Measurements from ENCODE around the gene MYL7.
"Not testable (repeated sequence)": the region's sequence is repeated elsewhere in the genome, so short reads cannot be mapped to it uniquely, and the experiment has no call there.

Gene MYL7, protein sequence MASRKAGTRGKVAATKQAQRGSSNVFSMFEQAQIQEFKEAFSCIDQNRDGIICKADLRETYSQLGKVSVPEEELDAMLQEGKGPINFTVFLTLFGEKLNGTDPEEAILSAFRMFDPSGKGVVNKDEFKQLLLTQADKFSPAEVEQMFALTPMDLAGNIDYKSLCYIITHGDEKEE

DNA sequence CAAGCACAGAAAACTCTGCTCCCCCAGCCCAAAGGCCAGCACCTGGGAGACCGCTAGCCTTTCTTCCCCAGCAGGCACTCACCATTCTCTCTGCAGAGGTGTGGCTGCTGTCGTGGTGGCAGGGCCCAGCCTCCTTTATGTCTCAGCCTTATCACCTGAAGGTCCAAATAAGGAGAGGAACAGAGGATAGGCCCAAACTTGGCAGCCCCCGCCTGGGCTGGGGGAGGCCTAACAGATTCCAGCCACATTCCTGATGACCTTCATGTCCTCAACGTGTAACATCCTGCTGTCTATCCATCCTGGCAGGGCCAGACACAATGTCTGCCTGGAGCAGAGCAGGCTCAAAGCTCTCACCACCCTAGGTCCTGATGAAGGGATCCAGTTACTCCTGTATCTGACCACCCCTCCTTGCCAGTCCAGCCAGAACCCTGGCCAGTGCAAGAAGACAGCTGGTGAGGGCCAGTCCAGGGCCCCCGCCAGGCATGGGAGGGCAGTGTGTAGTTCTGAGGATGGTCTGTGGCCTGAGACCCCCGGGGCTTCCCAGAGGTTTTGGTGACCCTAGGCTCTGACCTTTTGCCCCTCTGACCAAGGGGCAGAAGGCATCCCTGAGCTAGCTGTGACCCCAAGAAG is at the start of gene MYL7:
TSS of gene MYL7 (minus strand) at position 112 of the 630 bp plus-strand sequence. CDS start at position 85, 27 bp downstream.
- DNase-seq: no peak

DNA sequence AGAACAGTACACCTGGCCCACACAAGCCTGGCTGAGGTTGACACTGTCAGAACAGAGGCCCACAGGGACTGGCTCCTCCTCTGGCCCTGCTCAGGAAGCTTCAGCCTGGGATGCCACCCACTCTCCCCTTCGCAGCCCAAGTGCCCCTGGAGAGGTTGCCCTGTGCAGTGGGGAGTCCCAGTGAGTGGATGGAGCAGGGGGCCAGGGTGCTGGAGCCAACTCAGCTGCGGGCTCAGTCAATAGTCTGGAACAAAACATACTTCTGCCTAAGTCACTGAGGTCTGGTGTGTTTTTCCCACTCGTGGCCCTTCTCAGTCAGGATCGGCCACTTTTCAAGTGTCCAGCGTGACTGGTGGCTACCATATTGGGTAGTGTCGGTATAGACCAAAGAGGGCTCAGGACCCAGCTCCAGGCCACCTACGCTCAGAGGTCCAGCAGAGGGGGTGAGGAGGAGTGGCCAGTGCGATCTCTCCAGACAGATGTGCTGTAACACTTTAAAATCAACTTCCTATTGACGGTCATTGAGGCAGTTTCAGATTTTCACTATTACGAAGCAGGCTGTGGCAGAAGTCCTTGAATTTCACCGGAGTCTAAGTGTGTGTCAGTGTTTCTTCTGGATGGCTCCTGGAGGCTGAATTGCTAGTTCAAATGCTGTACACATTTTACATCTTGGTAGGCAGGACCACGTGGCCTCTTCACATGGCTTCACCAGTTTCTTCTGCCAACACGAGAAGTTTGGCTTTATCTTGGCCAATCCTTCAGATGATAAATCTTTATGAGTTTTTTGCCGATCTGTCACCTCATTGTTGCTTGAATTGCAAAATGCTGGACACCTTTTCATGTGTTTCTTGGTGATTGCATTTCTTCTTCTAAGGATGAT is 49.1 kb upstream of the MYL7 start:
- no peak for DNase-seq

DNA sequence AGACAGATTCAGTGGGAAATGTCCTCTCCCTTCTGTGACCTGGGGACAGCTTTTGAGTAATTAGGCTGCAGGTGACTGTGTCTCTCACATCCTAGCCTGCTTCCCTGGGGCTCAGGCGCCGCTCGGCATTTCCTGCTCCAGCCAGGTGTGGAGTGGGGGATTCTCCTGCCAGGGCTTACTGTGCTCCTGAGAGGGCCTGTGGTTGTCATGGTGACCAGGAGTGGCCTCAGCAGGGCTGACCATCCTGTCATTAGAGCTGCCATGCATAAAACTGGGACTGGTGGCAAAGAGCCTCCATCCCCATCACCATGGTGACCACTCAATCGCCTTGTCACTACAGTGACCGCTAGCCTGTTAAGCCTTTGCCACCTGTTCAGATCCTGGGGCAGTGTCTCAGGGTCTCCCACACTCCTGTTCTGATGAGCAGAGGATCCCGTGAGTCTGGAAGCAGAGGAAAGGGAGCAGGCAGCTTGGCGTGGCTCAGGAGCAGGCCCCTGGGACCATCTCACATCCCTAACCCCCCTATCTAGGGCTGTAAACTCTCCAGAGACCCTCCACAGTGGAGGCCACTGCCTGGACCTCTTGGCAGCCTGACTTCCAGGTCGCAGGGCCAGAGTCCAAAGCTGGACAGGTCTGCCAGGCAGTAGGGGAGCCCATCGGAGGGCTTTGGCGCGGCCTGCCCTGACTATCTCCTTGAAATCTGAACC is 48.3 kb upstream of the MYL7 start, which contains the start of gene GCK:
TSS of gene GCK (minus strand) at position 154 of the 707 bp plus-strand sequence. CDS start 486 bp downstream, outside the sequence.
- no peak for DNase-seq

DNA sequence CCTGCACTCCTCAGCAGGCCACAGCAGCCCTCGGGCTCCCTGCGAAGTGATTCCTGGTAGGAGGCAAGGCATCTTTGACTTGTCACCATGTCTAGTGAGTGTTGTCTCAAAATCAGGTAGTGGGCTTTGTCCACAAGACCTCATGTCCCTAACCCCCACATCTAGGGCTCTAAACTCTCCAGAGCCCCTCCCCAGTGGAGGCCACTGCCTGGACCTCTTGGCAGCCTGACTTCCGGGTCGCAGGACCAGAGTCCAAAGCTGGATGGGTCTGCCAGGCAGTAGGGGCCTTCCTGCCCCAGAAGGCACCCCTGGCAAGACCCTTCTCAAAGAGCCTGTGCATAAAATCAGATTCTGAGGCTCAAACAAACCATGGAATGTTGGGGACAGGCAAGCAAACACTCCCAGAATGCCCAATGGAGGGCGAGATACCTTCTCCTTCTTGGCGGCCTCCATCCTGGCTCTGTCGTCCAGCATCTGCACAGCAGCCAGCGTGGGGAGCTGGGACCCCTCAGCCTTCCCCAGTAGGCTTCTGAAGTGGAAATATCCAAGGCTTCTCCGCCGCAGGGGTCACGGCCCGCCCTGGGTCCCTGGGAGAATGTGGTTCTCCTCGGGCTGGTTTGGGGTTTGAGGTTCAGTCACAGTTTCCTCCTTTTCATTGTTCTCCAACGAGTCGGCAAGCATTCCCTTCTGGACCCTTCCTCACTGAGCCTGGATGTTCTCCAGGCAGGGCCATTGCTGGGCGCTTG is 47.5 kb upstream of the MYL7 start:
- DNase-seq: no peak

DNA sequence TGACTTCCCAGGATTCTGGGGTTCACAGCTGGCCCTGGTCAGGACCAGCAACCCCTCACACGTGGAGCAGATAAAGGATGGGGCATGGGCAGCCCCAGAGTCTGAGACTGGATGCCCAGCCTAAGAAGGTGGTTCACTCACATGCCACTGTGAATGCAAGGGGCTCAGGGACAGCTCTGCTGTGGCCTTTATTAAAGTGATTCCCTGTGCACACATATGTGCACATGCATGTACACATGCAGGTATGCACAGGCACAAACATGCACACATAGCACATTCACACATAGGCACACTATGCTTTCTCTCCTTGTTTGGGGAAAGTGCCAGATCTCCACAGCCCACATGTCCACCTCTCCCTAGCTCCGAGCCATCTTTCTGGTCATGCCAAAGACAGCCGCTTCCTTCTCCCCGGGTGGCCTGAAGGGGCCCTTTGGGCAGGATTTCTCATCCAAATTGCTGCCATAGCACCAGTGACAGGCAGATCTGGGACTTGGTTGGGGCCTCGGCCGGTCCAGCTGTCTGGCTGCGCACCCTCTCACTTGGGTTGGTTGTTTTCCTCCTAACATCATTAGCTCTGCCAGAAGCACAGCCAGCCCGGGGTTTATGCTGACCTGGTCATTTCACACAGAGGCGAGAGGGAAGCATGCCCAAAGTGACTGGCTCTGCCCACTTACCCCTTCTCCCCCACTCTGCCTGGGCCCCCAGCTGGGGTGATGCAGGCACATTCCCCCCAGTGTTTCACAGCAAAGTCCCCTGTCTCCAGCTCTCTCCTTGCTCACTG is 46.7 kb upstream of the MYL7 start:
- DNase-seq: no peak

DNA sequence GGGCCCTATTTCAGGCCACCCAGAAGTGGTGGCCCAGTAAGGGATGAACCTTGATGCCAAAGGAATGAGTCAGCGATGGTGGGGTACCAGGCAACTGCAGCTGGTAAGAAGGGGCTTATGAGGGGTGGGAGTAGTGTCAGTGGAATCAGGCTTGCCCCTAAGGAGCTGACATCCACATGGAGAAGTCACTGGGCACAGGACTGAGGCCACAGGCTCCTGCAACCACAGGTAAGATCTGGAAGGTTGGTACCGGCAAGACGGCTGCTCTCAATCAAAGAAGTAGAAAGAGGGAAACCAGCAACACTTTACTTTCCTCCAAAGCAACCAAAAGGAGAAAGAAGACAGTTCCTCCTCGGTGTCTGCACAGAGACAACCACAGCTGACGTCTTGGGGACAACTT is 45.6 kb upstream of the MYL7 start:
- no peak for DNase-seq

DNA sequence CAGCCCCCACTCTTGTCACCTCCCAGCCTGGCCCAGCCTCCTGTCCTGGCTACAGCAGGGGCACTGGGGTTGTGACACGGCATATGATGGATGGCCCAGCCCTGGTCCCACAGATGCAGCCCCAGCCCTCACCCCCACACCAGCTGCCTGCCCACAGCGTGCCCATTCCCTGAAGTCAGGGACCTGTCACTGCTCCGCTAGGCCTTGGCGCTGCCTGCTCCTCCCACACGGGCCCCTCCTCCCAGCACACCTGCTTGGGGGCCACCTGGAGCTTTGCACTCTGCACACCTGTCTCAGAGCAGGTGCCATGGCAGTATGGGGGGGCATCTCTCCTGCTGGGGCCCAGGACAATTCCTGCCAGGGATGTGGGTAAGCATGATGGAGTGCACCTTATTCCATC is 44.6 kb upstream of the MYL7 start:
- no peak for DNase-seq

DNA sequence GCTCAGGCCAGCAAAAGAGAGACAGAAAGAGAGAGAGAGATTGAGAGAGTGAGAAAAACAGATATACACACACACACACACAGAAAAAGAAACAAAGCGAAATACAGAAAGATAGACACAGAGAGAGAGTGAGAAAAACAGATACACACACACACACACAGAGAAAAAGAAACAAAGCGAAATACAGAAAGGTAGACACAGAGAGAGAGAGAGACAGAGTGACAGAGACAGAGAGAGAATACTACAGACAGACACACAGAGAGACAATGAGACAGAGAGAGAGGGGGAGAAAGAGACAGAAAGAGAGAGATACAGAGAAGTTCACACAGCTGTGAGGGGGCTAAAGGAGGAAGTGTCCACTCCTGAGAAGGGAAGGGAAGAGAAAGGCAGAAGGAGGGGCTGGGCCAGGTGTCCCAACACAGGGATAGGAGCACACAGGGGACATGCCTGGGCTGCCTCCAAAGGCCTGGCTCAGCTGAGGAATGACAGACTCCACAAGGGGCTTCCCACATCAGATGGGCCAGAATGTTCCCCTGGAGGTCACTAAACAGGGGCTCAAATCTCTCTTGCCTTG is 43.8 kb upstream of the MYL7 start:
- DNase-seq: no peak

DNA sequence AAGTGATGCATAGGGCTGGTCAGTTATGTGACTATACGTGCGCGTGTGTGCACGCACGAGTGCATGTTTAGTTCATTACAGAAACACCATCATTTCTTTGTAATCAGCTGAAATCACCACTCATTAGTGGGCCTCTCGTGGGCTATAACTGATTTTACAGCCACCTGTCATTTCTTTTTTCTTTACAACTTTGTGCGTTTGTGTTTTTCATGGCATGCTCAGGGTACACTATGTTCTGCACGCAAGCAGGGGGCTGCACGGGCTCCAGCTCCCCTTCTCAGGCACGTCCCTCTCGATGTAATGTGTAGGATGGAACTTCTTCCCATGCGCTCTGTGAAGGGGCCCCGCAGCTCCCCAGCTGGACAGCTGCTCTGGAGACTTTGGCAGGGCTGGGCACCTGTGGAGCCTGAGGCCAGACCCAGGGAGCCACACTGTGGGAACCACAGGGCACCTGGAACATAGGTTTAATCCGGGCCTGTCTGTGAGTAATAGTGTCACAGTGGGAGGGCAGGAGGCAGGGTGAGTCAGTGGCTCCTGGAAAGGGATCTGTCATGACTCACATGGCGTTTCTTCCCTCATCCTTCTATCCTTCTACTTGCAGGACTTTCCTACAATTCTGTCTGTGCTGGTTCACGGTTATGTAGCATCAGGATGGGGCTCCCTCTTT is 43.2 kb upstream of the MYL7 start:
- no peak for DNase-seq

DNA sequence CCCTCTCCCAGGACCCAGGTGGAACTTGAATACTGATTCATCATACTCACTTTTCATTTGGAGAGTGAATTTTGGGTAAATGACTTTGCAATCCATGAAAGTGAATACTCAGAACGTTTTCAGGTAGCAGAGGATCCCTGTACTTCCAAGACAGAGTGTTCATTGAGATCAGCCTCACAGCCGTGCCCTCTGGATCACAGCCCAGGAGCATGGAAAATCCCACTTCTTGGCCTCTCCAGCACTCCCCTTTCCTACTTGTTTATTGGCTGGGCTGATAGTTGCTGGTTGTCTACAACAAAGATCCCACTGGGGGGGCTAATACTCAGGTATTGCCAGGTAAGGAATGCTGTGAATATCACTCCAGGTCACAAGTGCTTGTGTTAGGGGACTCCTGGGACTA is 42.3 kb upstream of the MYL7 start:
- no peak for DNase-seq

DNA sequence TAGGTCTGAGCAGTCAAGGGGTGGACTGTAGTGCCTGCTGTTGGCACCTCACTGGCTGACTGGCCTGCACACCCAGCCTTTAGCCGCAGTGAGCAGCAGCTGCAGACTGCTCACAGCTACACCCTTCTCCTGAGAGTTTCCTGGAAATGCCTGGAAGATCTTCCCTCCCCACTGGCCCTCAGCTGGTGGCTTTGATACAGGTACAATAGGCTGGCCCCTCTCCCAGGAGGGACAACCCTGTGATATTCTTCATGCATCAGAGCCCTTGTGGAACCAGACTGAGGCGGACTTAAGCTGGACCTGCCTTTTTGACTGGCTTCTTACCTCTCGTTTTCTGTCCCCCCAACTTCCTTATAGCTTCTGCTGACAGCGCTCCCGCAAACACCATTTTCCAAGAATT is 41.7 kb upstream of the MYL7 start:
- no peak for DNase-seq

DNA sequence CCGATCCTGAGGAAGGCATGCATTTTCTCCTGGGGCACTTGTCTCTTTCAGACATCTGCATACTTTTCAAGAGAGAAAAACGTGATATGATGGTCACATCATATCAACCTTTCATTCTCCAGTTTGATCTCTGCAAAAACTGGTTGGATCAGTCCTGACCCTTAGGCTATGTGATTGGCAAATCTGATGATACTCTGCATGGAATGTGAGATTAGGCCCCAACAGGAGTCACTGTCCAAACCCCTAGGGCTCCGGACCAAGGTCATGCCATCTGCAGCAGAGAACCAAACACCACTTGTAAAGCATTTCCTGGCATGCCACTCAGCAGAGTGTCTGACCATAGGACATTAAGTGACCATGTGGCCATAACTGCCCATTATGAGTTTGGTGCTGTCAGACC is 39.5 kb upstream of the MYL7 start:
- no peak for DNase-seq

DNA sequence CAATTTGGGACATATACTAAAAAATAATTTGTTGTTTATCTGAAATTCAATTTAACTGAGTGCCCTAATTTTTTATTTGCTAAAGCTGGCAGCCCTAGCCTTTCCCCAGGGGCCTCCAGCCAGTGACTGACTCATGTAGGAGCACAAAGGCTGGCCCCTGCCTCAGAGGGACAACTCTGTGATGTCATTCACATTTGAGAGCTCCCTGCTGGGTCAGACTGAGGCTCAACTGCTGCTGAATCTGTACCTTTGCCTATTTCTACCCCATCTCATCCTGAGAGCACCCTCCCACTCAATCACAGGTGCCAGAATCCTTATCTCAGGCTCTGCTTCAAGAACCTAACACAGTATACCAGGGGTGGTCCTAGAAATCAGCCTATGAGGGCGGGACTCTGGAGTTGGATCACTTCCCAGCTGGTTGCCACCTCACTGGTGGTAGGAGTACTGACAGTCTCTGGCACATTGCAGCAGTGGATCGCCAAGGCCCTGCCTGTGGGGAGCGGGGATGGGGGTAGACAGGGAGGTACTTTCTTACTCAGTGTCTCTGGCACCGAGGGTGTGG is 36.5 kb upstream of the MYL7 start:
- no peak for DNase-seq

DNA sequence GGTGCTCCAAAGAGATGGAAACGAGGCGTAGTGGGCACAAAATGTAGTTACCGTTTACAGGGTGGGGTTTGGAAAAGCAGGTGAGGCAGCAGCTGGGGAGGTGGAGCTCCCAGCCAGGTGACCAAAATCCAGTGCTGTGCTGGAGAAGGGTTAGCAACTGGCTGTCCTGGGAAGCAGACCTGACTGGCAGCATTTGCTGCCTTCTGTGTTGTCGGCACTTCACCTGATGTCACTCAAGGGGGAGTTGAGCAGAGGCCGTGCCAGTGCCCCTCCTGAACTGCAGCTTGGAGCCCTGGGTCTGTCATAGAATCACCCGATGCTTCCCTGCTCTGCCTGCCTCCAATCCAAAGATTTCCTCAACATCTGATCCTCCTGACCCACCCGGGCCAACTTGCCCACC is 35.4 kb upstream of the MYL7 start:
- DNase-seq: no peak

DNA sequence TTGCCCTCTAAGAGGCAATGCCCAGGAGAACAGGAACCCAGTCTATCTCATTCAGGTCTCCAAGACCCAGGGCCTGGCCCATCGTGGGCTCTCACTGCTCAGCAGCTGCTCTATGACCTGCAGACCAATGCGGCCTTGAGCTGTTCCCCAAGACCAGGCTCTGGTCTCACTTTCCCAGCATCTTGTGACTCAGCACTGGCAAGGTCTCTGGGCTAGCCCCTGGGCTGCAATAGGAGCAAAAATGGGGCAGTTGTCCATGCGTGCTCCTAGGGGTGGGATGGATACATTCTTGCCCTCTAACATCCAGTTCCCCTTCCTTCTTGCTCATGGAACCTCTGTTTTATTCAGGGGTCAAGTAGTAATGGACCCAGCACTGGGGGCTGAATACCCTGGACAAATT is 34.6 kb upstream of the MYL7 start:
- no peak for DNase-seq

DNA sequence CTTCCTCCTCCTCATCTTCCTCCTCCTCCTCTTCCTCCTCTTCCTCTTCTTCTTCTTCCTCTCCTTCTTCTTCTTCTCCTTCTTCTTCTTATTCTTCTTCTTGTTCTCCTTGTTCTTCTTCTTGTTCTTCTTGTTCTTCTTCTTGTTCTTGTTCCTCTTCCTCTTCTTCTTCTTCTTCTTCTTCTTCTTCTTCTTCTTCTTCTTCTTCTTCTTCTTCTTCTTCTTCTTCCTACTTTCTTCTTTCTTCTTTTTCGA is 33.5 kb upstream of the MYL7 start:
- DNase-seq: not testable (repeated sequence)

DNA sequence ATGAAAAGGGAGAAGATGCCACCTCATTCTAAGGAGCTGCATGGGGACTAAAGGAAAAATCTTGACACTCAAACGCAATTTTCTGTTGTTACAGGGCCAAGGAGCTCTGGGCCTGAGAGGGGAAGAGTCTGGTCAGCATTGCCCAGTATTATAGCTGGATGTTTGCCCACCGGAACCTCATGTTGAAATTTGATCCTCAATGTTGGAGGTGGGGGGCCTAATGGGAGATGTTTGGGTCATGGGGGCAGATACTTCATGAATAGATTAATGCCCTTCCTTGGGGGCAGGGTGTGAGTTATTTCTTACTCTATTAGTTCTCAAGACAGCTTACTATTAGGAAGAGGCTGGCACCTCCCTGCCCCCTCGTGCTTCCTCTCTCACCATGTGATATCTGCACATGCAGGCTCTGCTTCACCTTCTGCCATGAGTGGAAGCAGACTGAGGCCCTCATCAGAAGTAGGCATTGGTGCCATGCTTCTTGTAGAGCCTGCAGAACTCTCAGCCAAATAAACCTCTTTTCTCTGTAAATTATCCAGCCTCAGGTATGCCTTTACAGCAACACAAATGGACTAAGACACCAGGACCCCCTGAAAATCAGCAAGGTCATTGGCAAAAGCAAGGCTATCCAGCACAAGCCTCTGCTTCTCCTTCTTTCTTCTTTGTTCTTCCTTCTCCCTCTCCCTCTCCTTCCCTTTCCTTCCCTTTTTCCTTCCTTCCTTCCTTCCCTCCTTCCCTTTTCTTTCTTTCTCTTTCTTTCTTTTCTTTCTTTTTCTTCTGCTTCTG is 33.0 kb upstream of the MYL7 start:
- no peak for DNase-seq

DNA sequence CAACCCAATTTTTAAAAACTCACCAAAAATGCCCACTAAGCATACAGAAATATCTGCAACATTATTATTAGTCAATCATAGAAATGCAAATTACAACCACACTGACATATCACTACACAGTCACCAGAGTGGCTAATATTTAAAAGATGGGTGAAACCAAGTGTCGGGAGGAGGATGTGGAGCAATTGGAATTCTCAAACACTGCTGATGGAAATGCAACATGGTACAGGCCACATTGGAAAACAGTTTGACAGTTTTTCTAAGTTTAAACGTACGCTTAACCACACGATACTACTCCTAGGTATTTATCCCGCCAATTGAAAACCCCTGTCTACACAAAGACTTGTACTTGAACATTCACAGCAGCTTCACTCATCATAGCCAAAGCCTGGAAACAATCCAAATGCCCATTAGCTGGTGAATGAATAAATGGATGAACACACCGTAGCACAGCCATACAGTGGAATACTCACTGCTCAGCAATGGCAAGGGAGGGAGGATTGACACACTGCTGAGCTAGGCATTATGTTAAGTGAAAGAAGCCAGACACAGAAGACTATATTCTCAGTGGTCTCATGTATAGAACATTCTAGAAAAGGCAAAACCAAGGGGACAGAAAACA is 31.8 kb upstream of the MYL7 start:
- no peak for DNase-seq

DNA sequence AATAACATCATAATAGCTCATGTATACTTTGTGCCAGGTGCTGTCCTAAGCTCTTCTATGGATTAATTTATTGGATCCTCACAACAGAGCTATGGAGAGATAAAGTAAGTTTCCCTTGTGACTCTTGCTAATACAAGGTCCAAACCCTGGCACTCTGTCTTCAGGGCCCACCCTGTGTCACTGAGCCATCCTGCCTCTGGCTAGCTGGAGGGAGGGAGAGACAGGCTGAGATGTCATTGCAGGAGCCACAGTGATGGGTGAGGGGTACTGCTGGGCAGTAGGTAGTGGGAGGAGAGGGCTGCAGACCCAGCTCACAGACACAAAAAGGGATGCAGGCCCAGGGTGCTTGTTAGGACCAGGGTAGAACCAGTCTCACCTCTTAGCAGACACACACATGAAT is 31.2 kb upstream of the MYL7 start:
- DNase-seq: no peak

DNA sequence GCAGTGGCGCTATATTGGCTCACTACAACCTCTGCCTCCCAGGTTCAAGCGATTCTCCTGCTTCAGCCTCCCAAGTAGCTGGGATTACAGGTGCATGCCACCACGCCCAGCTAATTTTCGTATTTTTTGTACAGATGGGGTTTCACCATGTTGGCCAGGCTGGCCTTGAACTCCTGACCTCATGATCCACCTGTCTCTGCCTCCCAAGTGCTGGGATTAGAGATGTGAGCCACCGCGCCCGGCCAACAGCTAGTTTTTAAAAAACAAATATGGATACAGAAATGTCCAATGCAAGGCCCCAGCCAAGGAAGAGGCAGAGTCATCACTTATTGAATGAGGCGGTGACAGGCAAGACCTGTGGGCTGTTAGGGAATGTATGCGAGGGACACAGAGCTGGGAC is 30.8 kb upstream of the MYL7 start:
- not testable (repeated sequence) for DNase-seq
